ENCODE results near the gene LY86. TPM values are rescaled to one million over a fixed set of nuclear protein-coding genes. Genes with fewer than 3 reads are reported as not detected.
A peak's percentile ranks its signal among the peaks of the same experiment; 100 is the strongest.

The LY86 gene
- total RNA-seq, 2 experiments from 2014 or later = 1.3 to 2.1 TPM

DNA sequence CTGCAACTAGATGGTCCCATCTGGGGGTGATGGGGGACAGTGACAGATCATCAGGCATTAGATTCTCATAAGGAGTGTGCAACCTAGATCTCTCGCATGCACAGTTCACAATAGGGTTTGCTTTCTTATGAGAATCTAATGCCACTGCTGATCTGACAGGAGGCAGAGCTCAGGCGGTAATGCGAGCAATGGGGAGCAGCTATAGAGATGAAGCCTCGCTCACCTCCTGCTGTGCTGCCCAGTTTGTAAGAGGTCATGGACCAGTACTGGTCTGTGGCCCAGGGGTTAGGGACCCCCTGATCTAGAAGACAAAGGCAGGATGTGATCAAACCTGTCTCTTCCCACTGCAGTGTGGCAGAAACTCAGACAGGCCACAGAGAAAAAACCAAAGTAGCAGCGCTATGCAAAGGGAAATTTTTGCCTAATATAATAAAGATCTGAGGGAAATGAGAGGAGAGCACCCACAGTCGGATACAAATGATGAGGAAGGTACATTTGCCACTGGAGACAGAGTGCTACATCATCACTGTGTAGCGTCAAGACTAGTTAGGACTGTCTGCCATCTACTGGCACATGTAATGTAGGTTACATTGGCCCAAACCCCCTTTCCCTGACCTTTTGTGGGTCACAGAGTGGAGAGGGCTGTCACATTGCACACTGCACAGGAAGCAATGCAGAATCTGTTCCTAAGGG is 4.1 kb upstream of the LY86 start:
- TF ChIP-seq, protein P1, sequence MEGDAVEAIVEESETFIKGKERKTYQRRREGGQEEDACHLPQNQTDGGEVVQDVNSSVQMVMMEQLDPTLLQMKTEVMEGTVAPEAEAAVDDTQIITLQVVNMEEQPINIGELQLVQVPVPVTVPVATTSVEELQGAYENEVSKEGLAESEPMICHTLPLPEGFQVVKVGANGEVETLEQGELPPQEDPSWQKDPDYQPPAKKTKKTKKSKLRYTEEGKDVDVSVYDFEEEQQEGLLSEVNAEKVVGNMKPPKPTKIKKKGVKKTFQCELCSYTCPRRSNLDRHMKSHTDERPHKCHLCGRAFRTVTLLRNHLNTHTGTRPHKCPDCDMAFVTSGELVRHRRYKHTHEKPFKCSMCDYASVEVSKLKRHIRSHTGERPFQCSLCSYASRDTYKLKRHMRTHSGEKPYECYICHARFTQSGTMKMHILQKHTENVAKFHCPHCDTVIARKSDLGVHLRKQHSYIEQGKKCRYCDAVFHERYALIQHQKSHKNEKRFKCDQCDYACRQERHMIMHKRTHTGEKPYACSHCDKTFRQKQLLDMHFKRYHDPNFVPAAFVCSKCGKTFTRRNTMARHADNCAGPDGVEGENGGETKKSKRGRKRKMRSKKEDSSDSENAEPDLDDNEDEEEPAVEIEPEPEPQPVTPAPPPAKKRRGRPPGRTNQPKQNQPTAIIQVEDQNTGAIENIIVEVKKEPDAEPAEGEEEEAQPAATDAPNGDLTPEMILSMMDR (IDR thresholded peaks at IDR 0.05) = no peak
- DNase-seq (peak in 1 of 14 experiments; percentile 25), ATAC-seq (ENCODE audit: poor library complexity) (peak; percentile 34)
- H3K27me3 ChIP-seq (ENCODE audit: control insufficient read depth in 1 of 2, insufficient read depth in 2 of 2, low read length in 2 of 2) = no peaks in the 10 kb centered on the region
- H3K4me1 ChIP-seq (ENCODE audit: insufficient read depth, low read length) = peaks cover 32% of the 10 kb centered on the region
- no peak overlapping the region for H3K27ac ChIP-seq (ENCODE audit: low read depth in 1 of 2, low read length in 2 of 2)
- peak overlapping the region; percentile 50 for H3K27ac Mint-ChIP-seq
- H3K36me3 Mint-ChIP-seq (ENCODE audit: low read depth) = no peaks in the 10 kb centered on the region
- ChIA-PET POLR2A (no interaction called here), CTCF (no interaction called here)
- intact Hi-C loops (cut with DNase I, micrococcal nuclease) = no loop called here
- no peak overlapping the region for H3K4me3 Mint-ChIP-seq
- no peaks in the 10 kb centered on the region for H3K36me3 ChIP-seq (ENCODE audit: insufficient read depth, low read length)
- H3K27me3 Mint-ChIP-seq = no peaks in the 10 kb centered on the region
- no peak overlapping the region for H3K4me3 ChIP-seq (ENCODE audit: low read length)
- peaks cover 80% of the 10 kb centered on the region for H3K4me1 Mint-ChIP-seq (ENCODE audit: low read depth)
- H3K9me3 Mint-ChIP-seq = no peaks in the 10 kb centered on the region
- H3K9me3 ChIP-seq (ENCODE audit: control insufficient read depth in 1 of 2, insufficient read depth in 1 of 2, low read length in 2 of 2) = peaks cover 0 to 6% of the 10 kb centered on the region in 2 experiments

DNA sequence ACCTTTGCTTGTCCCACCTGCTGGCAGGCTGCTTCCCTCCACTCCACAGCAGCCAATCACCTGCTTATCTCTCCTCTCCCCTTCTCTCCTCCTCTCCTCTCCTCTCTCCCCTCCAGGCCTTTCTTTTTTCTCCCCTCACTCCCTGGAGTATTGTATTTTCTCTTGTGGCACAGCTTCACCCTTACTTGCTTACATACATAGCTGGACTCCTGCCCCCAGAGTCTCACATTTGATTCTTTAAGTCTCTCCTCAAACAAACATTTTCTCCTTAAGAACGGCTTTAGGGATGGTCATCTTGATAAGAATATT is 3.6 kb upstream of the LY86 start:
- H3K9me3 ChIP-seq (ENCODE audit: control insufficient read depth in 1 of 2, insufficient read depth in 1 of 2, low read length in 2 of 2) = peaks cover 0 to 2% of the 10 kb centered on the region in 2 experiments
- POLR2A ChIA-PET = no interaction called here
- no peak overlapping the region for H3K27ac ChIP-seq (ENCODE audit: low read depth in 1 of 2, low read length in 2 of 2)
- no peaks in the 10 kb centered on the region for H3K27me3 ChIP-seq (ENCODE audit: control insufficient read depth in 1 of 2, insufficient read depth in 2 of 2, low read length in 2 of 2)
- no peak overlapping the region for H3K4me3 ChIP-seq (ENCODE audit: low read length)
- DNase-seq = no peak
- H3K9me3 Mint-ChIP-seq = no peaks in the 10 kb centered on the region
- peak overlapping the region; percentile 50 for H3K27ac Mint-ChIP-seq
- intact Hi-C loops (cut with DNase I, micrococcal nuclease) = no loop called here
- TF ChIP-seq, protein P1 (IDR thresholded peaks at IDR 0.05) = no peak
- H3K4me1 ChIP-seq (ENCODE audit: insufficient read depth, low read length) = peaks cover 35% of the 10 kb centered on the region
- no peaks in the 10 kb centered on the region for H3K36me3 ChIP-seq (ENCODE audit: insufficient read depth, low read length)
- no peaks in the 10 kb centered on the region for H3K27me3 Mint-ChIP-seq
- H3K4me1 Mint-ChIP-seq (ENCODE audit: low read depth) = peaks cover 80% of the 10 kb centered on the region
- no peak overlapping the region for H3K4me3 Mint-ChIP-seq
- ATAC-seq (ENCODE audit: poor library complexity) = no peak
- CTCF ChIA-PET = no interaction called here
- no peaks in the 10 kb centered on the region for H3K36me3 Mint-ChIP-seq (ENCODE audit: low read depth)

DNA sequence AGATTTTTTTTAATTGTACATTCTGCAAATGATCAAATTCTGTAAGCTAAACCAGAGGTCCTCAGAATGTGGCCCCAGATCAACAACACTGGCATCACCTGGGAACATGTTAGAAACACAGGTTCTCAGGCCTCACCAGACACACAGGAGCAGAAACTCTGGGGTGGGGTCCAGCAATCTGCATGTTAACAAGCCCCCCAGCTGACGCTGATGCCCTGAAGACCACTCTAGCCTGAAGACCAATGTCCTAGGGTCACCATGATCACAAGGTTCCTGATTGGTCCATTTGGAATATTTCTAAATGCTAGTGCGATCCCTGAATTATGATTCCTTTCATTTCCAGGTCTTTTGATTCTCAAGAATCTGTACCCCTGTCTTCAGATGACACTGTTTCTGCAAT is 2.4 kb upstream of the LY86 start:
- Mint-ChIP-seq H3K27me3 (no peaks in the 10 kb centered on the region), H3K36me3 (ENCODE audit: low read depth) (no peaks in the 10 kb centered on the region), H3K9me3 (no peaks in the 10 kb centered on the region), H3K4me1 (ENCODE audit: low read depth) (peaks cover 80% of the 10 kb centered on the region), H3K4me3 (no peak overlapping the region), H3K27ac (peak overlapping the region; percentile 95)
- Histone ChIP-seq H3K9me3 (ENCODE audit: control insufficient read depth in 1 of 2, insufficient read depth in 1 of 2, low read length in 2 of 2) (no peaks in the 10 kb centered on the region), H3K4me1 (ENCODE audit: insufficient read depth, low read length) (peaks cover 32% of the 10 kb centered on the region), H3K27ac (ENCODE audit: low read depth in 1 of 2, low read length in 2 of 2) (no peak overlapping the region), H3K4me3 (ENCODE audit: low read length) (no peak overlapping the region), H3K27me3 (ENCODE audit: control insufficient read depth in 1 of 2, insufficient read depth in 2 of 2, low read length in 2 of 2) (no peaks in the 10 kb centered on the region), H3K36me3 (ENCODE audit: insufficient read depth, low read length) (no peaks in the 10 kb centered on the region)
- no peak for ATAC-seq (ENCODE audit: poor library complexity)
- DNase-seq = no peak
- TF ChIP-seq, protein P1 (IDR thresholded peaks at IDR 0.05) = no peak
- CTCF ChIA-PET = no interaction called here
- intact Hi-C loops (cut with DNase I, micrococcal nuclease) = no loop called here
- POLR2A ChIA-PET = interaction anchor here (1.4 to 5.6 kb wide), 2 partner anchors 27 to 530 kb away, joined by 3 to 70 read pairs; no protein-coding TSS in a partner anchor
